Skeletal muscle satellite cell (primary cell): ENCODE results near the gene TPI1.

ENCODE experiments used
- H3K27me3 ChIP-seq: 2 replicates; pipeline ENCODE4 v1.7.0; 2013; ENCODE audit warnings: low read length; ENCODE audit not compliant: control insufficient read depth, insufficient read depth
- H3K36me3 ChIP-seq: 2 replicates; pipeline ENCODE4 v1.7.0; 2013; ENCODE audit warnings: mild to moderate bottlenecking, control low read depth, low read length; ENCODE audit not compliant: insufficient read depth
- H3K4me1 ChIP-seq: 2 replicates; pipeline ENCODE4 v1.7.0; 2013; ENCODE audit warnings: low read length; ENCODE audit not compliant: control insufficient read depth, insufficient read depth
- H3K4me2 ChIP-seq: 2 replicates; pipeline ENCODE4 v1.7.0; 2013; ENCODE audit warnings: mild to moderate bottlenecking, low read length
- H3K4me3 ChIP-seq: 2 replicates; pipeline ENCODE4 v1.7.0; 2013; ENCODE audit warnings: low read length
- H3K9ac ChIP-seq: 2 replicates; pipeline ENCODE4 v1.7.0; 2013; ENCODE audit warnings: mild to moderate bottlenecking, low read depth, low read length, moderate library complexity
- H3K9me3 ChIP-seq: replicated peaks from 2 replicates; pipeline ENCODE4 v1.7.0; 2013; ENCODE audit warnings: mild to moderate bottlenecking, control low read depth, low read length

Gene TPI1

DNA sequence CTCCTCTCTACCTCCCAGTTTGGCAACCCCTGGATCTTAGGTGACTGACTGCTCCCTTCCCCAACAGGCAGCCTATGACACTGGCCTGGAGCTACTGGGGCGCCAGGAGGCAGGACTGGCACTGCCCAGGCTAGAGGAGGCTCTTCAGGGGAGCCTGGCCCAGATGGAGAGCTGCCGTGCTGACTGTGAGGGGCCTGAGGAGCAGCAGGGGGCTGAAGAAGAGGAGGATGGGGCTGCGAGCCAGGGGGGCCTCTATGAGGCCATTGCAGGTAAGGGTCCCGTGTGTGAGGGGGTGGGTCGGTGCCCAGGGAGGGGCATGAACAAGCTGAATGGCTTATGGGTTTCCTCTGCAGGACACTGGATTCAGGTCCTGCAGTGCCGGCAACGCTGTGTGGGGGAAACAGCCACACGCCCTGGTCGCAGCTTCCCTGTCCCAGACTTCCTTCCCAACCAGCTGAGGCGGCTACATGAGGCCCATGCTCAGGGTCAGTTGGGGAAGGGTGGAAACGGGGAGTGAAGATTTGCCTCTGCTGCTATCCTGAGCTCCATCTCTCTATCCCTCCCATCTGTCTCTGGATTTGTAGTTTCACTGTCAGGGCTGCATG, 36.9 kb upstream of the TPI1 start:
- Histone ChIP-seq H3K9ac (peak overlapping the region; percentile 86), H3K9me3 (no peaks in the 10 kb centered on the region), H3K36me3 (peaks cover 36% of the 10 kb centered on the region), H3K4me1 (peaks cover 18% of the 10 kb centered on the region), H3K27me3 (no peaks in the 10 kb centered on the region), H3K4me2 (peak overlapping the region; percentile 91), H3K4me3 (no peak overlapping the region)

DNA sequence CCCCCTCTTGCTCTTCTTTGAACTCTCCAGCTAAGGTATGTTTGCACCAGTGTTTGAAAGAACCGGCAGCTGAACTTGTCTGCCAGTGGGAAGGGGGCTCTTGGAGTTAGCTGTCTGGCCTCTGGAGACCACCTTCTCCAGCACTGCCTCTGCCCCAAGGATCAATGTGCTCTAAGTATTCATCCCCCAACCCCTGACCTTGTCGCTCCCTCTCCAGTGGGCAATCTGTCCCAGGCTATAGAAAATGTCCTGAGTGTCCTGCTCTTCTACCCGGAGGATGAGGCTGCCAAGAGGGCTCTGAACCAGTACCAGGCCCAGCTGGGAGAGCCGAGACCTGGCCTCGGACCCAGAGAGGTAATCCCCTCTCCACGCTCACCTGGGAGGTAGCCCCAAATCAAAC, 36.3 kb upstream of the TPI1 start:
- no peak overlapping the region for H3K9ac ChIP-seq
- no peak overlapping the region for H3K4me2 ChIP-seq
- H3K27me3 ChIP-seq = no peaks in the 10 kb centered on the region
- no peaks in the 10 kb centered on the region for H3K9me3 ChIP-seq
- H3K4me1 ChIP-seq = peaks cover 17% of the 10 kb centered on the region
- no peak overlapping the region for H3K4me3 ChIP-seq
- peaks cover 38% of the 10 kb centered on the region for H3K36me3 ChIP-seq

DNA sequence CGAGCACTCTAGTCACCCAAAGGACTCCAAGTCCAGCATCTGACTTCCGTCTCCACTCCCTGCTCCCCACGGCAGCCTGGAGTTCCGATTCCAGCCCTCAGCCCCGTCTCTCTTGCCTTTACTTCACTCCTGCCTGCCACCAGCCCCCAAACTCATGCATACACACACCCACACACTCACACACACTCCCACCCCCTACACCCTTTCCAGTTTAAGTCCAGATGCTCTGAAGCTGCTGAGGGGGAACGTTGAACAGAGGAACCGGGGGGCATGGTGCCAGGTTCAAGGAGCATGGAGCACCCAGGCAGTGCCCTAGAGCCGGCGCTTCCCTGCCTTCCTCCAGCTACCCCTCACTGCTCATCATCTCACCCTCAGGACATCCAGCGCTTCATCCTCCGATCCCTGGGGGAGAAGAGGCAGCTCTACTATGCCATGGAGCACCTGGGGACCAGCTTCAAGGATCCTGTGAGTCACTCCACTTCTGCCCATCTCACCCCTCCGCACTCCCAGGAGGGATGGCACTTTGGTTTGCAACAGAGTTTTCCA, 35.8 kb upstream of the TPI1 start:
- Histone ChIP-seq H3K4me1 (peaks cover 17% of the 10 kb centered on the region), H3K4me3 (no peak overlapping the region), H3K27me3 (no peaks in the 10 kb centered on the region), H3K9ac (no peak overlapping the region), H3K4me2 (no peak overlapping the region), H3K9me3 (no peaks in the 10 kb centered on the region), H3K36me3 (peaks cover 43% of the 10 kb centered on the region)

DNA sequence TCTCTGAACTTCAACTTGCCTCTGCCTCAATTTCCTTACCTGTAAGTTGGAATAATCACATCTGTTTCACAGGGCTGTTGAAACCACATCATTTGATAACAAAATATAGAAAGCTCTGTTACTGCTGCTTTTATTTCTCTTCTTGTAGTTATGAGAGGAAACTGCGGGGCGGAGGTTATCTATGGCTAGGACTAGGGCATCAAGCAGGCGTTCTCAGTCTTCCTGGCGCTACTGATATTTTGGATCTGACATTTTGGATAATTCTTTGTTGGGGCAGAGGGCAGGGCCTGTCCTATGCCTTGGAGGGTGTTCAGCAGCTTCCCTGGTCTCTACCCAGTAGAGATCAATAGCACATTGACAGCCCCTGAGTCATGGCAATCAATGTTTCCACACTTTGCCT, 35.2 kb upstream of the TPI1 start:
- H3K36me3 ChIP-seq = peaks cover 49% of the 10 kb centered on the region
- no peaks in the 10 kb centered on the region for H3K9me3 ChIP-seq
- no peaks in the 10 kb centered on the region for H3K27me3 ChIP-seq
- no peak overlapping the region for H3K4me3 ChIP-seq
- H3K4me2 ChIP-seq = no peak overlapping the region
- peaks cover 14% of the 10 kb centered on the region for H3K4me1 ChIP-seq
- H3K9ac ChIP-seq = no peak overlapping the region

DNA sequence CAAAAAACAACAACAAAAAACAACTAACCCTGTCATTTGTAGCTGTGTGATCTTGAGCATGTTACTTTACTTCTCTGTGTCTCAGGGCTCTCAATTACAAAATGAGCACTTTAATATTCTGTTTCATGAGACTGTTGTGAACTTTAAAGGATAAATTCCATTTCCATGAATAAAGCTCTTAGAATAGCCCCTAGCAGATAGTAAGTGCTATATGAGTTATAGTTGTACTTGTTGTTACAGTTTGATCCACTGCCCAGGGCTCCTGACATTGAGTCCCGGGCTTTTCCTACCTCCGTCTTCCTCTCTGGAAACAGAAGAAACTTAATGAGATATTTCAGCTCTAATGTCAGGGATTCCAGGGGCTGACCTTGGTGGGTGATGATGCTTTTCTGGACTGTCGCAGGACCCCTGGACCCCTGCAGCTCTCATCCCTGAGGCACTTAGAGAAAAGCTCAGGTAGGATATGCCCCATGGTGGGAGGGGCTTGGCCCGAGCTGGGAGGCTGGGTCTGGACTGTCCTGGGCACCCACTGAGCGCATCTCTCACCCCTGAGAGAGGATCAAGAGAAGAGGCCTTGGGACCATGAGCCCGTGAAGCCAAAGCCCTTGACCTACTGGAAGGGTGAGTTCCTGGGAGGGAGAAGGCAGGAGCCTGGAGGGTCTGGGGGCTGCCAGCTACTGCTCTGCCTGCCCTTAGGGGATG, 34.0 kb upstream of the TPI1 start:
- peaks cover 61% of the 10 kb centered on the region for H3K36me3 ChIP-seq
- no peaks in the 10 kb centered on the region for H3K27me3 ChIP-seq
- no peaks in the 10 kb centered on the region for H3K9me3 ChIP-seq
- no peak overlapping the region for H3K9ac ChIP-seq
- H3K4me2 ChIP-seq = no peak overlapping the region
- H3K4me1 ChIP-seq = peaks cover 9% of the 10 kb centered on the region
- H3K4me3 ChIP-seq = no peak overlapping the region

DNA sequence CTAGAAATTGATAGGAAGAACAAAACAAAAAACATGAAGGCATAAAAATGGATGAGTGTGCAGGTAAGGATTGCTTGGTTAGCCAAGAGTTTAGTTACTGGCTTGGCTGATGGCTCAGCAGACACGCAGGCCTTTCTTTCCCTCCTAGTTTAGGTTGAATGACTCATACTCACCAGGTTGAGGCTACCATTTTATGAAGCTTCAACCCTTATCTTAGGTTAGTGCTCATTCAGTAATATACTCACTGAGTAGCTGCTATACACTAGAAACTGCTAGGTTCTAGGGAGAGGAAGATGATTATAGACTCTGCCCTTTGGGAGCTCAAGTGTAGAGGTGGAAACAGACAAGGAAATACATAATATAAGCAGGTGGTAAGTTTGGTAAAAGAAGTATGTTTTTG, 33.1 kb upstream of the TPI1 start:
- H3K4me1 ChIP-seq = peaks cover 9% of the 10 kb centered on the region
- H3K9me3 ChIP-seq = no peaks in the 10 kb centered on the region
- H3K27me3 ChIP-seq = no peaks in the 10 kb centered on the region
- H3K9ac ChIP-seq = no peak overlapping the region
- H3K4me2 ChIP-seq = no peak overlapping the region
- no peak overlapping the region for H3K4me3 ChIP-seq
- H3K36me3 ChIP-seq = peaks cover 70% of the 10 kb centered on the region

DNA sequence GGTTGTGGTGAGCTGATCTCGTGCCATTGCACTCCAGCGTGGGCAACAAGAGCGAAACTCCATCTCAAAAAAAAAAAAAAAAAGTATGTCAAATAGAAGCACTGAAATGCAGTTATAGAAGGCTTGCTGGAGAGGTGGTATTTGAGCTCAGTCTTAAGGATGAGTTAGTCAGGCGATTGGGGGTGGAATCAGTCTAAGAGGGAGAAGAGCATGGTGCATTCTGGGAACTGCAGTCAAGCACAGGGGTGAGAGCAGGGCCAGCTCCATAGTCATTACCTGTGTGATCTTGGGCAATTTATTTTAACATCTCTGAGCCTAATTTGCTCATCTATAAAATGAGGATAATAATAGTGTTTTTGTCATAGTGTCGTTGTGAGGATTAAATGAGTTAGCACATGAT, 32.5 kb upstream of the TPI1 start:
- Histone ChIP-seq H3K4me1 (peaks cover 4% of the 10 kb centered on the region), H3K36me3 (peaks cover 75% of the 10 kb centered on the region), H3K4me3 (no peak overlapping the region), H3K9ac (no peak overlapping the region), H3K9me3 (no peaks in the 10 kb centered on the region), H3K4me2 (no peak overlapping the region), H3K27me3 (no peaks in the 10 kb centered on the region)

DNA sequence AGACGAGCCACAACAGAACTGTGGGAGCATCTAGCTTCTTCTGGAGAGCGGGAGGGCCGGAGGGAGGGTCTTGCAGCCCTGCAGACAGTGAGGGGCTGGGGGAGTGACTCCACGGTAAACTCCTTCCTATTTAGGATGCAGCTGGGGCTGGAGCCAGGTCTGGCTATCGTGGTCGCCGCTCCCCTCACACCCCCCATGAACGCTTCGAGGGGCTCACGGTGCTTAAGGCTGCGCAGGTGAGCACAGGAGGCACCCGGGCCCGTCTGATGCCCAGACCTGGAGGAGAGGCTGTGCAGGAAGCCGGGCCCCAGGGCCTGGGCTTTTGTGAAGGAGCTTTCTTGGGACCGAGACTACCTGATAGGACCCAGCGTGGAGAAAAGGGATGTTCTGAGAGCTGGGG, 30.5 kb upstream of the TPI1 start:
- Histone ChIP-seq H3K9me3 (no peaks in the 10 kb centered on the region), H3K4me1 (no peaks in the 10 kb centered on the region), H3K4me2 (no peak overlapping the region), H3K27me3 (no peaks in the 10 kb centered on the region), H3K36me3 (peaks cover 70% of the 10 kb centered on the region), H3K9ac (no peak overlapping the region), H3K4me3 (no peak overlapping the region)

DNA sequence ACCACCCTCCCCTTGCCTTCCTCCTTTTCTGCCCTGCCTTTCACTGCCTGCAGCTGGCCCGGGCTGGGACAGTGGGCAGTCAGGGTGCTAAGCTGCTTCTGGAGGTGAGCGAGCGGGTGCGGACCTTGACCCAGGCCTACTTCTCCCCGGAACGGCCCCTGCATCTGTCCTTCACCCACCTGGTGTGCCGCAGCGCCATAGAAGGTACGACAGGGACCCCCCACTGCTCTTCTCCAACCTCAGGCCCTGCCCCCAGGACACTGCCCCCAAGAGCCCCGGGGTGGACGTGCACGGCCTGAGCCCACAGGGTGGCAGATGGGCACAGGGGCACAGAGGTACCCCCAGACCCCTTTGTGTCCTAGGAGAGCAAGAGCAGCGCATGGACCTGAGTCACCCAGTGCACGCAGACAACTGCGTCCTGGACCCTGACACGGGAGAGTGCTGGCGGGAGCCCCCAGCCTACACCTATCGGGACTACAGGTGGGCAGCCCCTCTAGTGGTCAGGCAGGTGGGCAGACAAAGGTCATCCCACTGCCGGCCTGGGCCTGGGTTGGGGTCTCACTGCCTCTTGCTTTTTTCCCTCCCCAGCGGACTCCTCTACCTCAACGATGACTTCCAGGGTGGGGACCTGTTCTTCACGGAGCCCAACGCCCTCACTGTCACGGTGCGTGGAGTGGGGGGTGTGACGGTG, 29.8 kb upstream of the TPI1 start:
- no peaks in the 10 kb centered on the region for H3K27me3 ChIP-seq
- no peak overlapping the region for H3K4me2 ChIP-seq
- peaks cover 64% of the 10 kb centered on the region for H3K36me3 ChIP-seq
- no peak overlapping the region for H3K9ac ChIP-seq
- H3K4me3 ChIP-seq = no peak overlapping the region
- no peaks in the 10 kb centered on the region for H3K4me1 ChIP-seq
- H3K9me3 ChIP-seq = no peaks in the 10 kb centered on the region

DNA sequence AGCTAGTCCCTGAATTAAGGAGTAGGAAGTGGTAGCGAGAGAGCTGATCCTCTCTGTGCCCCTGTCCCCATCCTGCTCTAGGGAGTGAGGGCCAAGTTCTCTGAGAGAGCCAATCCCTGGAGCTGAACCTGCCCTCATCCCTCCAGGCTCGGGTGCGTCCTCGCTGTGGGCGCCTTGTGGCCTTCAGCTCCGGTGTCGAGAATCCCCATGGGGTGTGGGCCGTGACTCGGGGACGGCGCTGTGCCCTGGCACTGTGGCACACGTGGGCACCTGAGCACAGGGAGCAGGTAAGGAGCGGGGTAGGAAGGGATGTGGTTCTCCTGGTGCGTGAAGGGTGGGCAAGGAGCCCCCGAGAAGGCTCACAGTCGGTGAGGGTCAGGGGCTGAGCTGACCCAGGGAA, 28.5 kb upstream of the TPI1 start:
- Histone ChIP-seq H3K9me3 (no peaks in the 10 kb centered on the region), H3K4me3 (no peak overlapping the region), H3K27me3 (no peaks in the 10 kb centered on the region), H3K9ac (no peak overlapping the region), H3K4me1 (no peaks in the 10 kb centered on the region), H3K36me3 (peaks cover 56% of the 10 kb centered on the region), H3K4me2 (no peak overlapping the region)

DNA sequence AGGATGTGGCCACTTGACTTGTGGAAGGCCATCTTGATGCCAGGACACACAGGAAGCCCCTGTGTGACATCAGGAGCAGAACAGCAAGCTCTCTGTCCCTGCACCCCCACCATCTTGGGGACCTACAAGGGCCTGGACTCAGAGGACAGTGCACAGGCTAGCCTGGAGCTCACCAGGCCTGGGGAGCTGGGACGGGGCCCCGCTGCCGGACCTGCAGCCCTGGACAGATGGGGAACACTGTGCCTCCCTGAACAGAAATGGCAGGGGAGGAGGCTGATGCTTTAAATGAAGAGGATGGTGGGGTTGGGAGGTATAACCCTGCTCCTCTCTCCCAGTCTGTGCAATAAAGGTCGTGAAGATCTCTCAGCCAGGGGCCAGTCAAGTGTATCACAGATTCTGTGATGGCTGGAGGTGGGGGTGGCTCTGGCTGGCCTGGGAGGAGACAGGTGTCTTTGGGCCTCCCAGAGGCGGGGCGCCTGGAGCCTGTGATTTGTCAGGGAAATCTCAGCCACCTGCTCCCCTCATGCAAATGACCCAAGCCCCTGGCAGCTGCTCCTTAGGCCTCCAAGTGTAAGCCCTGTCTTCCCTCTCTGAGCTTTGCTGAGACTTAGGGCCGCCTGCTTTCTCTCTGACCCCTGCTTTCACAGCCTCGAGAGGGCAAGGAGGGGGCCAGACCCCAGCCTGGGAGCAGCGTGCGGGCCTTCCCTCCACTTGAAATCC, 27.7 kb upstream of the TPI1 start:
- no peaks in the 10 kb centered on the region for H3K9me3 ChIP-seq
- H3K36me3 ChIP-seq = peaks cover 51% of the 10 kb centered on the region
- no peaks in the 10 kb centered on the region for H3K27me3 ChIP-seq
- H3K4me1 ChIP-seq = no peaks in the 10 kb centered on the region
- no peak overlapping the region for H3K4me2 ChIP-seq
- no peak overlapping the region for H3K9ac ChIP-seq
- H3K4me3 ChIP-seq = no peak overlapping the region
